GDM1 (cell line): ENCODE data around the gene LRRC1.

ENCODE experiments used
- DNase-seq: peaks from one replicate; lab custom pipeline; 2025; lab: John Stamatoyannopoulos, UW

The LRRC1 gene

DNA sequence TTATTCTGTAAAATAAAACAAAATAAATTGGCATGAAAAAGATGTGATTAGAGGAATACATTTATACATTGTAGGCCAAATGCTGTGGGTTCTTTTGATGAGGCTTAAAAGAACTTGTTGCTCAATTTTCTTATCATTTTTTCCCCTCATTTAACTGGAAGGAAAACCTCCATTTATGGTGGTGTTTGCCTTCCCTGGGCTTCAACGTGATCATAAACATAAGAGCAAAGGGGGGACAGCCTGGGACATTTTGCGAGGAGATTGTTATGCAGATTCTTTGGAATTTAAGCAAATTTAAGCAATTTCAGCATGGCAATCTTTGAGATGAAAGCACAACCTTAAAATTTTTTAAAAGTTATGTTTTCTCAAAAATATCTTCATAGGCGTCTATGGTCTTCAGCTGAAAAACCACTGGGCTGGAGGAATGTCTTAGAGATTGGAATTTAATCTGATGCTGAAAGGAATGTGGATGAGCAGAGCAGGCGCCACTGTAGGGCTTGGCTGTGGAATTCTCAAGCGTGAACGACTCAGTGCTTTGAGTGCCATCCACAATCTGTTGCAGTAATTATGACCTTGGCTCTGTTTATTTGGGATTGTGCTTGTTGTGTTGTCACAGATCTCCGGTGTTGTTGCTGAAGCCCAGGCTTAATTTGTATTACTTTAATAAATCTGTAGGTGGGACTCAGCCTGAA lies 167.0 kb downstream of the LRRC1 start:
- DNase-seq = no peak

DNA sequence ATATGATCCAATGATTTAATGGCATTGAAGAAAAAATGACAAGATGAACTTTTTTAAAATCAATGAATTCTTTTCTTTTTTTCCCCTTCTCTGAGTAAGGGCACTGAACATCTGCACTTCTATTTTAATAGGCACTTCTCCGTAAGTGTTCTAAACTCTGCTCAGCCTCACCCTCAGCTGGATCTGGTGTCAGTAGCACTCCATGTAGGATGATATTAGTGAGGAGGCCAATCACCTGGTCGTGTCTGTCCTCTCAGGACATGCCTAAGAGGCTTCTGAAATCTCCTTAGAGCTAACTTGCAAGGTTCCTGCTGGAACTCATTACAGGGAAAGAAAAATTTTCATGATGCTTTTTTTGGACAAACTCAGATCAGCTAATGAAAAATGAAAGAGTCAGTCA lies 167.8 kb downstream of the LRRC1 start:
- DNase-seq = no peak

DNA sequence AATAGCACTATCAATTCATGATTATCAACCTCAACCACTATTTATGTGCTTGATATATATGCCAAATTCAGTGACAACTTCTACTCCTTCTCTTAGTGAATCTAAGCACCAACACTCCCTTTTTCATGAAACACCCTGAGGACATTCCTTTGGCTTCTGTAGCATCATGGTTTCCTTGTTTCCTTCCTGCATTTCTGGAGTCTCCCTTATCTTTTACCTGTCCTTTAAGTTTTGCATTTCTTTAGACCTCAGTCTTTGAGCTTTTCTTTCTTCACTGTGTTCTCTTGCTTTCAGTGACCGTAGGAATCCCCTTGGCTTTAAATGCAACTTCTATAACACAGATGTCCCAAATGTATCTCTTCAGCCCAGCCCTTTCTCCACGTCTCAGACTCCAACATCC lies 172.6 kb downstream of the LRRC1 start:
- no peak for DNase-seq
